ENCODE data around the gene TESPA1.

The TESPA1 gene

DNA sequence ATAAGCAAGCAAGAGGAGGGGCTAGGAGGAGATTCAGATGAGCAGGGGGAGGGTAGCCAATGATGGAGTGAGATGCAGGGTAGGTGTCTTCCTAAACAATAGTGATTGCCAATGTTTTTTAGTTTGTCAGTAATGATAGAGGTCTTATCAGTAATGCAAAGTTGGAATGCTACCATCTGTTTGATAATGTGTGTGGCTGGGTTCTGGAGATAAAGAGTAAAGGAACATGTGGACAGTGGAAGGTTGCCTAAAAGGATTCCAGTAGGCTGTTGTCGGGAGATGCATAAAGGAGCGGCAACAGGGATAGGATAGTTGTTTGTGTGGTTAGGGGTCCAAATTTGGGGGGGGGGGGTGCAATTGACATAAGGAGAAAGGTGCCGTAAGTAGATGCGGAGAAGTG, 52.5 kb downstream of the TESPA1 start:
- no peak overlapping the region for H3K27ac ChIP-seq (ENCODE audit: low read length)

GRCh38 chr12:54929998-54930397, 54.6 kb downstream of the TESPA1 start:
- no peak overlapping the region for H2AFZ ChIP-seq (ENCODE audit: low read depth, low read length)
- H3K36me3 ChIP-seq (replicated peaks; ENCODE audit: low read depth, low read length), result no peaks in the 10 kb centered on the region
- H3K9ac ChIP-seq (ENCODE audit: low read length), result no peak overlapping the region
- no peak overlapping the region for H3K27ac ChIP-seq (ENCODE audit: low read length)
- no peaks in the 10 kb centered on the region for H3K79me2 ChIP-seq (ENCODE audit: low read length)
- H3K27me3 ChIP-seq (ENCODE audit: low read depth, low read length), result no peaks in the 10 kb centered on the region
- H3K9me3 ChIP-seq (ENCODE audit: insufficient read depth, low read length), result 0 out of 2 replicates have a peak, but pooled peaks cover 5% of the 10 kb centered on the region
- H3K4me3 ChIP-seq (ENCODE audit: low read length), result no peak overlapping the region
- H3K4me2 ChIP-seq (ENCODE audit: low read length), result no peak overlapping the region
- H4K20me1 ChIP-seq (ENCODE audit: insufficient read depth, low read length), result no peaks in the 10 kb centered on the region
- TF ChIP-seq, protein P1, sequence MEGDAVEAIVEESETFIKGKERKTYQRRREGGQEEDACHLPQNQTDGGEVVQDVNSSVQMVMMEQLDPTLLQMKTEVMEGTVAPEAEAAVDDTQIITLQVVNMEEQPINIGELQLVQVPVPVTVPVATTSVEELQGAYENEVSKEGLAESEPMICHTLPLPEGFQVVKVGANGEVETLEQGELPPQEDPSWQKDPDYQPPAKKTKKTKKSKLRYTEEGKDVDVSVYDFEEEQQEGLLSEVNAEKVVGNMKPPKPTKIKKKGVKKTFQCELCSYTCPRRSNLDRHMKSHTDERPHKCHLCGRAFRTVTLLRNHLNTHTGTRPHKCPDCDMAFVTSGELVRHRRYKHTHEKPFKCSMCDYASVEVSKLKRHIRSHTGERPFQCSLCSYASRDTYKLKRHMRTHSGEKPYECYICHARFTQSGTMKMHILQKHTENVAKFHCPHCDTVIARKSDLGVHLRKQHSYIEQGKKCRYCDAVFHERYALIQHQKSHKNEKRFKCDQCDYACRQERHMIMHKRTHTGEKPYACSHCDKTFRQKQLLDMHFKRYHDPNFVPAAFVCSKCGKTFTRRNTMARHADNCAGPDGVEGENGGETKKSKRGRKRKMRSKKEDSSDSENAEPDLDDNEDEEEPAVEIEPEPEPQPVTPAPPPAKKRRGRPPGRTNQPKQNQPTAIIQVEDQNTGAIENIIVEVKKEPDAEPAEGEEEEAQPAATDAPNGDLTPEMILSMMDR (IDR thresholded peaks at IDR 0.05; ENCODE audit: low read depth, low read length), result no peak
- no peak for TF ChIP-seq EZH2phosphoT487 (IDR thresholded peaks at IDR 0.05; ENCODE audit: low read depth)
- peaks cover under 1% of the 10 kb centered on the region for H3K4me1 ChIP-seq (ENCODE audit: low read length)

More for the DNA sequence above, 52.5 kb downstream of the TESPA1 start:
- Histone ChIP-seq H3K79me2 (ENCODE audit: low read length) (no peaks in the 10 kb centered on the region), H3K9me3 (ENCODE audit: insufficient read depth, low read length) (0 out of 2 replicates have a peak, but pooled peaks cover 5% of the 10 kb centered on the region), H3K27me3 (ENCODE audit: low read depth, low read length) (no peaks in the 10 kb centered on the region), H3K9ac (ENCODE audit: low read length) (no peak overlapping the region), H3K36me3 (replicated peaks; ENCODE audit: low read depth, low read length) (no peaks in the 10 kb centered on the region), H3K4me1 (ENCODE audit: low read length) (peaks cover 13% of the 10 kb centered on the region), H4K20me1 (ENCODE audit: insufficient read depth, low read length) (no peaks in the 10 kb centered on the region), H3K4me2 (ENCODE audit: low read length) (no peak overlapping the region), H2AFZ (ENCODE audit: low read depth, low read length) (no peak overlapping the region), H3K4me3 (ENCODE audit: low read length) (no peak overlapping the region)
- TF ChIP-seq EZH2phosphoT487 (IDR thresholded peaks at IDR 0.05; ENCODE audit: low read depth), result no peak
- TF ChIP-seq, protein P1 (IDR thresholded peaks at IDR 0.05; ENCODE audit: low read depth, low read length), result no peak

DNA sequence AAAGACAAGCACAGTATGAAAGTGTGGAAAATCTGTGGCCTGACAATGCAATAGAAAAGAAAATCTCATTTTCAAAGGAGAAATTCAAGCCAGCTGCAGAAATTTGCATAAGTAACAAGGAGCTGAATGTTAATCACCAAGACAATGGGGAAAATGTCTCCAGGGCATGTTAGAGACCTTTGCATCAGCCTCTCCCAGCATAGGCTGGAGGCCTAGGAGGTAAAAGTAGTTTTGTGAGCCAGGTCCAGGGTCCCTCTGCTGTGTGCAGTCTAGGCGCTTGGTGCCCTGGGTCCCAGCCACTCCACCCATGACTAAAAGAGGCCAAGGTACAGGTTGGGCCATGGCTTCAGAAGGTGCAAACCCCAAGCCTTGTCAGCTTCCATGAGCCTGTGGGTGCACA, 58.3 kb downstream of the TESPA1 start:
- no peaks in the 10 kb centered on the region for H3K36me3 ChIP-seq (replicated peaks; ENCODE audit: low read depth, low read length)
- H3K9me3 ChIP-seq (ENCODE audit: insufficient read depth, low read length), result 0 out of 2 replicates have a peak, but pooled peaks cover 5% of the 10 kb centered on the region
- no peaks in the 10 kb centered on the region for H3K27me3 ChIP-seq (ENCODE audit: low read depth, low read length)
- no peak overlapping the region for H3K27ac ChIP-seq (ENCODE audit: low read length)
- H3K79me2 ChIP-seq (ENCODE audit: low read length), result no peaks in the 10 kb centered on the region
- no peaks in the 10 kb centered on the region for H4K20me1 ChIP-seq (ENCODE audit: insufficient read depth, low read length)
- no peak overlapping the region for H3K9ac ChIP-seq (ENCODE audit: low read length)
- H3K4me2 ChIP-seq (ENCODE audit: low read length), result no peak overlapping the region
- H2AFZ ChIP-seq (ENCODE audit: low read depth, low read length), result no peak overlapping the region
- no peak overlapping the region for H3K4me3 ChIP-seq (ENCODE audit: low read length)
- H3K4me1 ChIP-seq (ENCODE audit: low read length), result no peaks in the 10 kb centered on the region
- no peak for TF ChIP-seq EZH2phosphoT487 (IDR thresholded peaks at IDR 0.05; ENCODE audit: low read depth)
- TF ChIP-seq, protein P1 (IDR thresholded peaks at IDR 0.05; ENCODE audit: low read depth, low read length), result no peak

- H3K36me3 ChIP-seq (replicated peaks; ENCODE audit: low read depth, low read length), result no peaks in the 10 kb centered on the region
- no peak overlapping the region for H3K9ac ChIP-seq (ENCODE audit: low read length)
- H3K4me1 ChIP-seq (ENCODE audit: low read length), result no peaks in the 10 kb centered on the region
- no peak overlapping the region for H3K4me2 ChIP-seq (ENCODE audit: low read length)
- H4K20me1 ChIP-seq (ENCODE audit: insufficient read depth, low read length), result no peaks in the 10 kb centered on the region
- TF ChIP-seq, protein P1 (IDR thresholded peaks at IDR 0.05; ENCODE audit: low read depth, low read length), result no peak
- TF ChIP-seq EZH2phosphoT487 (IDR thresholded peaks at IDR 0.05; ENCODE audit: low read depth), result no peak
- no peaks in the 10 kb centered on the region for H3K79me2 ChIP-seq (ENCODE audit: low read length)
- H2AFZ ChIP-seq (ENCODE audit: low read depth, low read length), result no peak overlapping the region
- no peak overlapping the region for H3K4me3 ChIP-seq (ENCODE audit: low read length)
- no peak overlapping the region for H3K27ac ChIP-seq (ENCODE audit: low read length)
- no peaks in the 10 kb centered on the region for H3K27me3 ChIP-seq (ENCODE audit: low read depth, low read length)
- 0 out of 2 replicates have a peak, but pooled peaks cover 5% of the 10 kb centered on the region for H3K9me3 ChIP-seq (ENCODE audit: insufficient read depth, low read length)
Measured at GRCh38 chr12:54924972-54925707, 59.4 kb downstream of the TESPA1 start.

Measured in OCI-LY3 (cell line).